ENCODE measurements around the gene WDR81.
"Not testable (repeated sequence)": the region's sequence is repeated elsewhere in the genome, so short reads cannot be mapped to it uniquely, and the experiment has no call there.

WDR81 gene

DNA sequence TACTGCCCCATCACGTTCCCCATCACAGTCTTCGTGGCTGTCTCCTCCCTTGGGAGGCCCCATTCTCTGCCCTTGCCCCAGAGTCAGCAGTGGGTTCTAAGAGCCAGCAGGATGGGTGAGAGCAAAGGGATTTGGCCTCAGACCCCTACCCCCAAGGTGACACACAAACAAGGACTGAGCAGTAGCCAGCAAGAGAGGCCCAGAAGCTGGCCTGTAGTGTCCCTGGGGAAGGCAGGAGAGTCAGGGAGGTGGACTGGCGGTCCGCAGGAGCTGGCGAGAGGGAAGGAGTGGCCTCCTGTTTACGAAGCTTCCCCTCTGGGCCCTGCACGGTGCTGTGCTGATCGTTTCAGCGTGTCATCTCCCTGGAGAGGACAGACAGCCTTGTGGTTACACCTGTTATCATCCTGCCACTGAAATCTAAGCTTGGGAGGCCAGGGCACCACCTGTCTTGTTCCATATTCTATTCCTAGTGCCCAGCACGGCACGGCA lies 8.4 kb downstream of the WDR81 start:
- TF ChIP-seq, protein P1, sequence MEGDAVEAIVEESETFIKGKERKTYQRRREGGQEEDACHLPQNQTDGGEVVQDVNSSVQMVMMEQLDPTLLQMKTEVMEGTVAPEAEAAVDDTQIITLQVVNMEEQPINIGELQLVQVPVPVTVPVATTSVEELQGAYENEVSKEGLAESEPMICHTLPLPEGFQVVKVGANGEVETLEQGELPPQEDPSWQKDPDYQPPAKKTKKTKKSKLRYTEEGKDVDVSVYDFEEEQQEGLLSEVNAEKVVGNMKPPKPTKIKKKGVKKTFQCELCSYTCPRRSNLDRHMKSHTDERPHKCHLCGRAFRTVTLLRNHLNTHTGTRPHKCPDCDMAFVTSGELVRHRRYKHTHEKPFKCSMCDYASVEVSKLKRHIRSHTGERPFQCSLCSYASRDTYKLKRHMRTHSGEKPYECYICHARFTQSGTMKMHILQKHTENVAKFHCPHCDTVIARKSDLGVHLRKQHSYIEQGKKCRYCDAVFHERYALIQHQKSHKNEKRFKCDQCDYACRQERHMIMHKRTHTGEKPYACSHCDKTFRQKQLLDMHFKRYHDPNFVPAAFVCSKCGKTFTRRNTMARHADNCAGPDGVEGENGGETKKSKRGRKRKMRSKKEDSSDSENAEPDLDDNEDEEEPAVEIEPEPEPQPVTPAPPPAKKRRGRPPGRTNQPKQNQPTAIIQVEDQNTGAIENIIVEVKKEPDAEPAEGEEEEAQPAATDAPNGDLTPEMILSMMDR (IDR thresholded peaks at IDR 0.05; ENCODE audit: low read depth, low read length), result no peak
- H3K4me3 ChIP-seq (replicated peaks in 1 of 2; ENCODE audit: low read depth in 2 of 2, low read length in 2 of 2), result no peak overlapping the region
- DNase-seq (ENCODE audit: low read depth in 2 of 2), result no peak

- no peak overlapping the region for H3K4me3 ChIP-seq (replicated peaks in 1 of 2; ENCODE audit: low read depth in 2 of 2, low read length in 2 of 2)
- DNase-seq (ENCODE audit: low read depth in 2 of 2), result no peak
- TF ChIP-seq, protein P1 (IDR thresholded peaks at IDR 0.05; ENCODE audit: low read depth, low read length), result no peak
Measured at GRCh38 chr17:1733759-1734158, 9.3 kb downstream of the WDR81 start.

GRCh38 chr17:1735418-1735817 lies 10.9 kb downstream of the WDR81 start:
- no peak overlapping the region for H3K4me3 ChIP-seq (replicated peaks in 1 of 2; ENCODE audit: low read depth in 2 of 2, low read length in 2 of 2)
- TF ChIP-seq, protein P1 (IDR thresholded peaks at IDR 0.05; ENCODE audit: low read depth, low read length), result no peak
- no peak for DNase-seq (ENCODE audit: low read depth in 2 of 2)

DNA sequence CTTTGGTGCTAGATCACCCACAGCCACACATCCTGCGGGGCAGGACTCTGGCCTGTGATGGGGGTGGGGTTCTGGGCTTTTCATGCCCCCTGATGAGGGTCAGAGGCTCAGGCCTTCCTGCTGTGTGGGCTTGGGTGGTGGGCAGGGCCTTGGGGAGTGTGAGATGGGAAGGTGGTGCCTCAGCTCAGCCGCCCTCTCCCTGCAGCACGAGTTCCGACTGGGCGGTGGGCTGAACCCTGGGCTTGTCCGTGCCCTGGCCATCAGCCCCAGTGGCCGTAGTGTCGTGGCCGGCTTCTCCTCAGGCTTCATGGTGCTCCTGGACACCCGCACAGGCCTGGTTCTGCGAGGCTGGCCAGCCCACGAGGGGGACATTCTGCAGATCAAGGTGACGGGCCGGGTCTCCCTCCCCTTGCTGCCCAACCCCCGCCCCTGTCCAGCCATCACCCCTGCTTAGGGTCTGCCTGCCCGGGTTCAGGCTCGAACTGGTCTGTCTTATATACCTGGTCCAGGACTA lies 11.4 kb downstream of the WDR81 start:
- no peak for DNase-seq (ENCODE audit: low read depth in 2 of 2)
- TF ChIP-seq, protein P1 (IDR thresholded peaks at IDR 0.05; ENCODE audit: low read depth, low read length), result no peak
- no peak overlapping the region for H3K4me3 ChIP-seq (replicated peaks in 1 of 2; ENCODE audit: low read depth in 2 of 2, low read length in 2 of 2)

GRCh38 chr17:1736348-1737281 lies 12.1 kb downstream of the WDR81 start:
- DNase-seq (ENCODE audit: low read depth in 2 of 2), result peak; percentile 91
- TF ChIP-seq, protein P1 (IDR thresholded peaks at IDR 0.05; ENCODE audit: low read depth, low read length), result no peak
- H3K4me3 ChIP-seq (replicated peaks in 1 of 2; ENCODE audit: low read depth in 2 of 2, low read length in 2 of 2), result no peak overlapping the region

DNA sequence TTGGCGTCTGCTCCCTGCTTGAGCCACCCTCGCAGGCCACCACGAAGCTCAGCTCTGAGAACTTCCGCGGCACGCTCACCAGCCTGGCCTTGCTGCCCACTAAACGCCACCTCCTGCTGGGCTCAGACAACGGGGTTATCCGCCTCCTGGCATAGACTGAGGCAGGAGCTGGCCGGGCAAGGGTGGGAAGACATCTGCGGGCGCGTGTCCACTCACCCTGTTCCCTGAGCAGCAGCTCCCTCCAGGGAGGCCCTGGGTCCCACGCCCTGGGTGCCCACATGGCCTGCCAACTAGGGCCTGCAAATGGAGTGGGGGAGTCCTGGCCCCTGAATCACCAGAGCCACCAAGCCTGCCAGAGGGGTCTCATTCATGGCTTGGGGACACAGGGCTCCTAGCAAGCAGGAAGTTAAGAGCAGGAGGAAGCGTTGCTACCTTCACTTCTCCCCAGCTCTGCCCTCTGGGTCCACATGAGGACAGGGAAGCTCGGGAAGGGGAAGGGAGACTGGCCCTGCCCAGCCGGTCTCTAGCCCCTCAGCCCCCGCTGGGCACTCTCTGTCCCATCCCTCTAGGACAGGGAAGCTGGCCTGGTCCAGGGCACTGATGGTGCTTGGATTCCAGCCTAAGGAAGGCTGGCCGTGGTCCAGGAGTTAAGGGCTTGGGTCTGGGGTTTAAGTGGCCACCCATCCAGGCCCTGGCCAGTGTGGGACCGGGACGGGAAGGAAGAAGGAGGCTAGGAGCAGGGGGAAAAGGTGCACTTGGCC lies 13.2 kb downstream of the WDR81 start:
- no peak for DNase-seq (ENCODE audit: low read depth in 2 of 2)
- no peak overlapping the region for H3K4me3 ChIP-seq (replicated peaks in 1 of 2; ENCODE audit: low read depth in 2 of 2, low read length in 2 of 2)
- TF ChIP-seq, protein P1 (IDR thresholded peaks at IDR 0.05; ENCODE audit: low read depth, low read length), result no peak

DNA sequence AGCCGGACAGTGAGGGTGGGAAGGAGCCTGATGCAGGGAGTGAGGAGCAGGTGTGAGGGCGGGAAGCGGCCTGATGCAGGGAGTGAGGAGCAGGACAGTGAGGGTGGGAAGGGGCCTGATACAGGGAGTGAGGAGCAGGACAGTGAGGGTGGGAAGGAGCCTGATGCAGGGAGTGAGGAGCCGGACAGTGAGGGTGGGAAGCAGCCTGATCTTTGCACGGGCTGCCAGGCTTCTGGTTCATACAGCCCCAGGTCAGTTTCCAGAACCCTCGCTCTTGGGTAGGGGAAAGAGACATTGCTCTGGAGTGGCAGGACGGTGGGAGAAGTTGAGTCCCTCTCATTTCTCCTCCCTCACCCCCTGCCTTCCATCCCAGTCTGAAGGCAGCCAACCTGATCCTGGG lies 17.4 kb downstream of the WDR81 start:
- not testable (repeated sequence) for DNase-seq (ENCODE audit: low read depth in 2 of 2); H3K4me3 ChIP-seq (replicated peaks in 1 of 2; ENCODE audit: low read depth in 2 of 2, low read length in 2 of 2)

Data from cardiac fibroblast (primary cell).